Activated naive CD4-positive, alpha-beta T cell (primary cell): ENCODE data around the gene CCDC188.

Experiments
- DNase-seq, 4 experiments: peaks; one replicate each; lab custom pipeline; 2025; lab: John Stamatoyannopoulos, UW

Gene CCDC188

DNA sequence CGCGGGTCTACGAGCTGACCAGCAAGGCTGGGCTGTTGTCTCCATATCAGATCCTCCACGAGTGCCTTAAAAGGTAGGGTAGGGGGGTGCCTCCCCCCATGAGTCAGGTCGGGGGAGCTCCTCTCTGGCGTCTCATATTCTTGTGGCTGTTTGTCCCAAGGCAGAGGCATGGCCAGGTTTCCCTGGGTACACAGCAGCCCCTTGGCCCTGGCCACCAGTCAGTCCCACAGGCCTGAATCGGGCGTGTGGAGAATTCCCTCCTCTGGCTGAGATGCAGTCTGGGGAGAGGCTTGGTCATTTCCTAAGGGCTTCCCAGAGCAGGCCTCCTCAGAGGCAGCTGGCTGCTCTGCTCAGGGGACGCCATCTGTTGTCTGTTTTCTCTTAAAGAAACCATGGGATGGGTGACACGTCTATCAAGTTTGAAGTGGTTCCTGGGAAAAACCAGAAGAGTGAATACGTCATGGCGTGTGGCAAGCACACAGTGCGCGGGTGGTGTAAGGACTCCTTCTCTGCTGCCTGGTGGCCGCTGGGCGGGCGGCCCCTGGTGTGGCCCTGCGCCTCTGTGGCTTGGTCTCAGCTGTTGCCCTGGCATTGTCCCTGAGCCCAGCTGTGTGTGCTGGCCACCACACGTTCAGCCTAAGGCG lies 44.5 kb downstream of the CCDC188 start:
- no peak for DNase-seq

GRCh38 chr22:20105456-20106204 lies 45.2 kb downstream of the CCDC188 start:
- DNase-seq, result no peak

GRCh38 chr22:20102203-20102780 lies 48.6 kb downstream of the CCDC188 start:
- DNase-seq, result no peak

GRCh38 chr22:20101638-20102037 lies 49.2 kb downstream of the CCDC188 start:
- DNase-seq, result no peak

- no peak for DNase-seq
These were observed 51.6 kb downstream of the CCDC188 start for GRCh38 chr22:20099099-20099711.
